Islet of Langerhans (tissue), 1 donor: ENCODE results near the gene PPP1R12B.
"Not testable (repeated sequence)": the region's sequence is repeated elsewhere in the genome, so short reads cannot be mapped to it uniquely, and the experiment has no call there.

Experiments
- FAIRE-seq: peaks from one replicate; lab custom pipeline; 2011; peaks lifted over from hg19 to GRCh38; lab: Jason Lieb, UNC

PPP1R12B gene

GRCh38 chr1:202584707-202585589 lies 236.4 kb downstream of the PPP1R12B start:
- FAIRE-seq = no peak

GRCh38 chr1:202585590-202585933 lies 237.1 kb downstream of the PPP1R12B start:
- FAIRE-seq = no peak

DNA sequence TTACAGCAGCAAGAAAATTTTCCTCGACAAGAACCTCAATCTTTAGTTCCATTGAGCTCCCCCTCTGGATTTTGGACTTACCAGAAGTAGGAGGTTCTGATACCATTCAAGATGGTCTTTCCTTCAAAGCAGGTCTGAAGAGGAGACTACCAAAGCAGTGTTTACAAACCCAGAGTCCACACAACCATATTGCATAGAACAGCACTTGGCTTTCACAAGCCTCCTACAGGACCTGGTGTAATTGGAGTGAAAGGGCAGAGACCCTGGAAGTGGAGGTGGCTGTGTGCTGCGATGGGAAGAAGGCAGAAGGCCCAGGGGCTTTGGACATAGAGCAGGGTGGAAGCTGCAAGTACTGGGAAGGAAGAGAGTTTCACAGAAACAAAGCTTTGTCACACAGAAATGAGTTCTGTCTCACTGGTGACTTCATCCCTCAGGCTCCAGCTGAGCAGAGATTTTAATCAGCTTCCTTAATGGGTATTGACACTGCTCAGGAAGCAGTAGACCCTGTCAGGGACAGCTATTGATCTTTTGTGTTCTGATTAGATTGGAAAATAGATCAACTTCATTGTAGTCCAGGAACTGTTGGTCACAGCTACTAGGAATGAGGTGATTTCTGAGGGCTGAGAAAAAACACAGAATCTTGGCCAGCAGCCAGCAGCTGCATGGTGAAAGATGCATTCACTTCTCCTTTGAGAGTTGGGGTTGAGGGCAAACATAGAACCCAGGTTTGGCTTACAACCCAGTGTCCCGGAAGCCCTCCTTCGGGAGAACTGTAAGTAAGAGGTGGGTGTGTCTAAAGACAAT lies 237.7 kb downstream of the PPP1R12B start:
- no peak for FAIRE-seq

DNA sequence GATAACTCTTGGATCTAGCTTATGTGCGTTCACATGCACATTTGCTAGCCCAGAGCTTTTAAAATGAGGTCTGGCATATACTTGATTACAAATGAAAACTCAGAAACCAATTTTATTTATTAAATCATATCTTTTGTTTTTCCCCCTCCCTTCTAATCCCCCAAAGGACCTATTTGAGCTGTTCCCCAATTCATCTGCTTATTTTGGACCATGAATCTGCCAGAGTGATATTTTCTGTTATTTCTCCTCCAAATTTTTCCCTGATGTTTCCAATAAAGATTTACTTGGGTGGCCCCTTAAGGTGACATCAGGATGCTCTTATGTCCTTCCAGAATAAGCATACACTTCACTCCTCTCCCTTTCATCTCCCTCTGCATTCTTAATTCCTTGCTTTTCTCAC lies 238.4 kb downstream of the PPP1R12B start:
- no peak for FAIRE-seq

DNA sequence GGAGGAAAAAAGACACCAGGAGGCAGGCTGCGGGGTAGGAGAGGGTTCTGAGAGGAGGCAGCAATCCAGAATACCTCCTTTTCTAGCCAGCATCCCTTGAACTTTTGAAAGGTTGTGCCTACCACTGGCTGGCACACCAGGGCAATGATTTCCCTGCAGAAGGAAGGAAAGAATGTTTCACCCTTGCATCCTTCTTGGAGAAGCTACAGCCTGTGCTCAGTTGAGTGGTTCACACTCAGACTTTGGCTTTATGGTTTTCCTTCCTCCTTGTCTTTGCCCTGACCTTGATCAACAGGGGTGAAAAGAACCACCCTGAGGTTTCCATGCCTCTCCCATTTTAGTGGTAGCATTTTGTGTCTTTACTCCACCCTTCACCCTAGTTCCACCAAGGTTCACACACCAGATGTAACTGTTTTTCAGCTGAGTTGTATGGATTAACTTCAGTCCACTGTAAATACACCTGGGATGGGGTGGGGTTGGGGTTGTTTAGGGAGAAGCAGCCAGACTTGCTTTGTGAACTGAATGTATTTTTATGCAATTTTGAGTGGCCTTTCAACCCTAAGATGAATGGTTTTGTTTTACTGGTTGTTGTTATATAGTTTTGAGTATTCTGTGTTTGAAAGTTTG lies 239.5 kb downstream of the PPP1R12B start:
- FAIRE-seq = no peak

- FAIRE-seq = no peak
Observed at GRCh38 chr1:202588503-202589189, 240.1 kb downstream of the PPP1R12B start.

- no peak for FAIRE-seq
Observed at GRCh38 chr1:202589190-202589930, 240.9 kb downstream of the PPP1R12B start.

DNA sequence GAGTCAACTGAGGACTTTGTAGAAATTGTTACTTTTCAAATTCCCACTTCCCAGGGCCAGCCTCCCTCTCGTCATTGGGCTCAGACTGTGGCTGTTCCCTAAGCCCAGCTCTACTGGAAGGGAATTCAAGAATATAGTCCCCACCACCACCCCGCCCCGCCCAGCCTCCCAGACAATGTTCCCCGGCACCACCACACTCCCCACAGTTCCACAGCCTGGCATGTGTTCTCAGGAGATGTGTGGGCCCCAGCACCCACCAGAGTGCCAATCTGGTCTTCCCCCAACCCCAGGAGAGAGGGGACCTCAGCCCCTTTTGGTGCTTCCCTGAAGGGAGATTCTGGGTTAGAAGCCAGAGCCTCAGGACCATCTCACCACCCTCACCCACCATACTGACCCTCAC lies 241.6 kb downstream of the PPP1R12B start:
- no peak for FAIRE-seq

- no peak for FAIRE-seq
Observed at GRCh38 chr1:202590975-202591411, 242.5 kb downstream of the PPP1R12B start.

- no peak for FAIRE-seq
Observed at GRCh38 chr1:202591515-202591914, 243.0 kb downstream of the PPP1R12B start.

DNA sequence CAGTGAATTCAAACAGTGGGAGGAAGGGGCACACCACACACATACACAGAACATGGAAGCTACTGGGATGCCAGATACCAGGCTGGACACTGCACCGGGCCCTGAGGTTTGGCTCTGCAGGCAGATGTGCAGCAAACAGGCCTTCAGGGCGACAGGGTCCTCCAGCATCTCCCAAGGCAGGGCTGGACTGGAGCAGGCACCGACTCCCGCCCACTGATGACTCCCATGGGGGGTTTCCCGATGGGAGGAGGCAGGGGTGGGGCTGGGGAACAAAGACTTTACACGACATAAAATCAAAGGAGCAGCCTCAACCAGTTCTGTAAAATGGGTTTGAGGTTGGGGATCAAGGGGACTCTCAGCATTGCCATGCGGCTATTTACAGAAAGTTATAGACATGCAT lies 243.6 kb downstream of the PPP1R12B start:
- no peak for FAIRE-seq

- no peak for FAIRE-seq
Observed at GRCh38 chr1:202593845-202594244, 245.3 kb downstream of the PPP1R12B start.

GRCh38 chr1:202596638-202597037 lies 248.1 kb downstream of the PPP1R12B start:
- FAIRE-seq = no peak

- FAIRE-seq = no peak
Observed at GRCh38 chr1:202597090-202597761, 248.7 kb downstream of the PPP1R12B start.

GRCh38 chr1:202599669-202600431 lies 251.4 kb downstream of the PPP1R12B start:
- no peak for FAIRE-seq

DNA sequence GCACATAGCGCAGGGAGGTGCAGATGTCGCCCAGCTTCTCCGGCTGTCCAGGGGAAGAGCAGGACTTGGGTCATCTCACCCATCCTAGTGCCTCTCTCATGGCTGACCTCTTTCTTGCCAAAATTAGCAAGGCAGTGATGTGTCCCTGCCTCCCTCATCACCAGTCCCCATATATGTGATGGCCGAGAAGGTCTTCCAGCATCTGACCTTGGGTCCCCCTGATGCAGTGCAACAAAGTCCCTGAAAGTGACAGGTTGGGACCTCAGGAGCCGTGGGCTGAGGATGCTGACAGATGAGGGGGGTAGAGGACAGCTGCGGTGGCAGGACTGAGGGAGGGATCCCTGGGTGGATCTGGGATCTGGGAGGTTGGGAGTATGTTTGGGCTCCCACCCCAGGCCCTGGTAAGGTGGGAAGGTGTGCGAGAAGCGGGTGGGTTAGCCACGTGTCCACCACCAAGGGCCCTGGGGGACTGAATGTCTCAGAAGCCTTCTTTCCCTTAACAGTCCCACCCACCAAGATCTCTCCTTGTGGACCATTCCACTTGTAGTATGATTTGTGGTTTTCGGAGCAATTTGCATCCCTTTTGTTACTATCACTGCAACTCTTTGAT lies 252.0 kb downstream of the PPP1R12B start:
- no peak for FAIRE-seq

DNA sequence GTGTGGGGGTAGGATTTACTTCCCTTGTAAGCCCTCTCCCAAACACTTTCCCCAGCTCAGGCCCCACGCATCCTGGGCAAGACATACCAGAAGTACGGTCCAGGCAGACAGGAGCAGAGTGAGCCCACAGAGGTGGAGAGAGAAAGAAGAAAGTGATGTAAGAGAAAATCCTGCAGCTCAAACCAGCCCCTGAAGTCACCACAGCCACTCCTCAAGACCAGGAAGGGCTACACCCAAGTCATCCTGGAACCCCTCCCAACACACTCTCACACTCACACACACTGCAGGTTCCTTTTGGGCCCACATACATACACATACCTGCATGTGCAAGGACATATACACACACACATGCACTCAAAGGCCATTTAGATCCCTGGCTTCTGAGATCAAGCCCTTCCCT lies 254.9 kb downstream of the PPP1R12B start:
- no peak for FAIRE-seq

- no peak for FAIRE-seq
Observed at GRCh38 chr1:202605515-202605914, 257.0 kb downstream of the PPP1R12B start.

DNA sequence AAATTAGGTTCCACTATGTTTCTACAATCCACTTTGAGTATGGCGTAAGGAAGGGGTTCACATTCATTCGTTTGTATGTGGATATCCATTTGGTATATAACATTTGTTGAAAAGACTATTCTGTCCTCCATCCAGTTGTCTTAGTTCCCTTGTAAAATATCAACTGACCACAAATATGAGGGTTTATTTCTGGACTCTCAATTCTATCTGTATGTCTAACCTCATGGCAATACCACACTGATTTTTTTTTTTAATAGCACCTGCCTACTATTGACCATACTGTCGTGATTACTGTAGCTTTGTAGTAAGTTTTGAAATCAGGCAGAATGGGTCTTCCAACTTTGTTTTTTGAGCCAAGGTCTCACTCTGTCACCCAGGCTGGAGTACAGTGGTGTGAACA lies 263.5 kb downstream of the PPP1R12B start:
- FAIRE-seq = not testable (repeated sequence)

DNA sequence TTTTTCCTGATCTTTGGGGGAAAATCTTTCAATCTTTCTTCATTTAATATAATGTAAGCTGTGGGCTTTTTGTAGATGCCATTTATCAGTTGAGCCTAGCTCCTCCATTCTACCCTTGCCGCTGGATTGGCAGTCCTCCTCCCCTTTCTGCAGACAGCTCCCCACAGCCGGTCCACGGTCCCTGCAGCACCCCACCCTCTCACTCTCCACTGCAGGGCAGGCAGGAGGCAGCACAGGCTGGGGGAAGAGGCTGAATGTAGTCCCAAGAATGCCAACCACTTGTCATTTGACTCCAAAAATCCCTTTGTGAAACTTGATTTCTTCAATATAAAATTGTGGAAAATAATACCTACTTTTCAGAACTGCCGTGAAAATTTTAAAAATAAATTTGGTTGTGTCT lies 265.1 kb downstream of the PPP1R12B start:
- no peak for FAIRE-seq
